Fibroblast of lung (primary cell): Measurements from ENCODE around the gene CALHM5.

Source experiments
- CTCF ChIP-seq, 2 donors: IDR thresholded peaks in 1 of 2; conservative IDR thresholded peaks in 1 of 2; 1 replicate in 1 of 2; 2 replicates in 1 of 2; pipeline ENCODE4 v1.5.1; 2011 to 2012; ENCODE audit warnings: low read length in 2 of 2, control low read depth in 1 of 2, inconsistent platforms in 1 of 2, low read depth in 1 of 2, mild to moderate bottlenecking in 1 of 2
- EZH2 ChIP-seq: IDR thresholded peaks from 2 replicates; pipeline ENCODE4 v1.5.1; 2012; ENCODE audit warnings: low read length, control low read depth, mild to moderate bottlenecking; ENCODE audit errors: missing control alignments

GRCh38 chr6:116475141-116475540 lies 36.3 kb upstream of the CALHM5 start:
- TF ChIP-seq CTCF (conservative IDR thresholded peaks at IDR 0.05 in 1 of 2, IDR thresholded peaks at IDR 0.05 in 1 of 2; ENCODE audit: low read depth in 1 of 2, low read length in 2 of 2) (no peak), EZH2 (no peak)
